ENCODE results near the gene SOAT1. TPM values are rescaled to one million over a fixed set of nuclear protein-coding genes. Genes with fewer than 3 reads are reported as not detected.
"Not testable (repeated sequence)": the region's sequence is repeated elsewhere in the genome, so short reads cannot be mapped to it uniquely, and the experiment has no call there.

The SOAT1 gene
- total RNA-seq (2014; rRNA removed; shearing (Covaris generic)) = 49.3 and 78.0 TPM in 2 replicates

- peak; percentile 92 for DNase-seq (ENCODE audit: low spot score)
Observed at GRCh38 chr1:179293340-179294327, at the start of gene SOAT1. Gene SOAT1, plus strand, starts transcription at chr1:179293797. Its CDS starts 8,888 bp downstream, at chr1:179302685.

GRCh38 chr1:179245426-179245825 lies 48.2 kb upstream of the SOAT1 start:
- DNase-seq (ENCODE audit: low spot score) = not testable (repeated sequence)

- DNase-seq (ENCODE audit: low spot score) = no peak
Observed at GRCh38 chr1:179247923-179248322, 45.7 kb upstream of the SOAT1 start.

GRCh38 chr1:179251675-179252074 lies 41.9 kb upstream of the SOAT1 start:
- DNase-seq (ENCODE audit: low spot score) = peak; percentile 55

- no peak for DNase-seq (ENCODE audit: low spot score)
Observed at GRCh38 chr1:179252606-179253005, 41.0 kb upstream of the SOAT1 start.

- DNase-seq (ENCODE audit: low spot score) = peak; percentile 37
Observed at GRCh38 chr1:179253286-179253972, 40.2 kb upstream of the SOAT1 start.

- no peak for DNase-seq (ENCODE audit: low spot score)
Observed at GRCh38 chr1:179262183-179262582, 31.4 kb upstream of the SOAT1 start.

GRCh38 chr1:179263121-179263520 lies 30.5 kb upstream of the SOAT1 start:
- no peak for DNase-seq (ENCODE audit: low spot score)

- no peak for DNase-seq (ENCODE audit: low spot score)
Observed at GRCh38 chr1:179264507-179264906, 29.1 kb upstream of the SOAT1 start.

- no peak for DNase-seq (ENCODE audit: low spot score)
Observed at GRCh38 chr1:179269071-179269470, 24.5 kb upstream of the SOAT1 start.

GRCh38 chr1:179274424-179274823 lies 19.2 kb upstream of the SOAT1 start:
- DNase-seq (ENCODE audit: low spot score) = not testable (repeated sequence)

- DNase-seq (ENCODE audit: low spot score) = no peak
Observed at GRCh38 chr1:179278920-179279319, 14.7 kb upstream of the SOAT1 start.

GRCh38 chr1:179283992-179284391 lies 9.6 kb upstream of the SOAT1 start:
- no peak for DNase-seq (ENCODE audit: low spot score)

GRCh38 chr1:179287946-179288345 lies 5.7 kb upstream of the SOAT1 start:
- no peak for DNase-seq (ENCODE audit: low spot score)

GRCh38 chr1:179288977-179289376 lies 4.6 kb upstream of the SOAT1 start:
- no peak for DNase-seq (ENCODE audit: low spot score)

- DNase-seq (ENCODE audit: low spot score) = peak; percentile 11
Observed at GRCh38 chr1:179295164-179295755, 1.7 kb downstream of the SOAT1 start.

- no peak for DNase-seq (ENCODE audit: low spot score)
Observed at GRCh38 chr1:179296356-179297104, 2.9 kb downstream of the SOAT1 start.

GRCh38 chr1:179297105-179297378 lies 3.4 kb downstream of the SOAT1 start:
- no peak for DNase-seq (ENCODE audit: low spot score)

- no peak for DNase-seq (ENCODE audit: low spot score)
Observed at GRCh38 chr1:179298952-179299351, 5.4 kb downstream of the SOAT1 start.

- DNase-seq (ENCODE audit: low spot score) = no peak
Observed at GRCh38 chr1:179300112-179300511, 6.5 kb downstream of the SOAT1 start.

- no peak for DNase-seq (ENCODE audit: low spot score)
Observed at GRCh38 chr1:179302070-179302469, 8.5 kb downstream of the SOAT1 start.

Data from A172 (cell line).